ENCODE measurements around the gene HPD.

The HPD gene

GRCh38 chr12:121837680-121838079 is 21.0 kb downstream of the HPD start:
- in situ Hi-C loops (cut with HindIII; ENCODE audit: low pct_ligation_motif_present, low pct_unique_long_range_greater_than_20kb, low sequenced_read_pairs), result no loop called here
- no peak for DNase-seq

DNA sequence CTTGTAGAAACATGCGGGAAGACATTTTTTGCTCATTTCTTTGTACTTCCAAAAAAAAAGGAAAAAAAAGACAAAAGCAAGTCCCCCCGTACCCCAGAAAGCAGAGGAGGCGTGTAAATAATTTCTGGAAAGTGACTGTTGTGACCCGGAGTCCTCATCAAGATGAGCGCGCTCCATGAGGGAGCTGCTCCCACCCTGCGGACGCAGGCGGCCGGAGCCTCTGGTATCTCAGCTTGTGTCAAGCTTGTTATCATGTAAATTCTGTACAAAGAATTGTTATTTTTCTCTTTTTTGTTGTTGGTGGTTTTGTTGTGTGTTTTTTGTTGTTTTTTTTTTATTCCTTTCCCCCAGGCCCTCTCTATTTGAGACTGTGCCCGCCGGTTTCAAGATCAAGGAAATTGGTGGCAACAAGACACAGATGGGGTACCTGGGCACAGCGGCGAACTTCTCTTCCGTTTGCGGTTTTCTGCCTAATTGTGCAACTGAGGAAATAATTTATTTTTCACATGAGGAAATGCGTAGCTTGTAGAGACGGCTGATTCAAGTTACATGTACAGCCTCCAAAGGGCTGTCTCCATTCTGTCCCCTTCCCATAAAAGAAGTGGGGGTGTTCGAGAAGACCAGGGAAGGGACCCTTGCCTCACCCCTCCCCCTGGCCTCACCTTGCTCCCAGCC is 27.0 kb downstream of the HPD start:
- in situ Hi-C loops (cut with HindIII; ENCODE audit: low pct_ligation_motif_present, low pct_unique_long_range_greater_than_20kb, low sequenced_read_pairs), result no loop called here
- DNase-seq, result no peak

GRCh38 chr12:121830588-121831265 is 27.9 kb downstream of the HPD start:
- in situ Hi-C loops (cut with HindIII; ENCODE audit: low pct_ligation_motif_present, low pct_unique_long_range_greater_than_20kb, low sequenced_read_pairs), result no loop called here
- DNase-seq, result no peak

- in situ Hi-C loops (cut with HindIII; ENCODE audit: low pct_ligation_motif_present, low pct_unique_long_range_greater_than_20kb, low sequenced_read_pairs), result no loop called here
- DNase-seq, result no peak
Observed at GRCh38 chr12:121830134-121830533, 28.5 kb downstream of the HPD start.

DNA sequence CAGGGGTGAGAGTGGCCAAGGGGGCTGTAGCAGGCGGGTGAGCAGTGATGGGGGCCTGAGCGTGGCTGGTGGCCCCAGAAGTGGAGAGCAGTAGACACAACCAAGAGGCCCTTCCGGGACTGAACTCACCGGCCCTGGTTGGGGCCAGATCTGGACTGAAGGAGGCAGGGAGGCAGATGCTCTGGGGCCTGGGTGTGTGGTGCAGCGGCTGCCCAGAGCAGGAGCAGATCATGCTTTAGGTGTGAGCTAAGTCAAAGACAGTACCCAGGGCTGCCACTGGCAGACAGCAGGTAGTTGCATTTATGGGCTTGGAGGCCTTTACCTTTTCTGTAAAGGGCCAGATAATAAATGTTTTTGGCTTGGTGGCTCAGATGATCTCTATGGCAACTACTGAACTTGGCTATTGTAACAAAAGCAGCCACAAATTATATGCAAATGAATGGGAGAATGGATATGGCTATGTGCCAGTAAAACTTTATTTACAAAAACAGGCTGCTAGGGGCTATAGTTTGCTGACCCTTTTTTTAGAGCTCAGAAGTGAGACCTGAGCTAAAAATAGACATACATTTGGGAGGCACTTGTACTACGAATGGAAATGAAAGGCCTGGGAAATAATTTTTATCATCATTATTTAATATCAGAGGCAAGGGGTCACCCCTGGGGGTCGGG is 29.3 kb downstream of the HPD start:
- DNase-seq, result no peak
- in situ Hi-C loops (cut with HindIII; ENCODE audit: low pct_ligation_motif_present, low pct_unique_long_range_greater_than_20kb, low sequenced_read_pairs), result no loop called here

DNA sequence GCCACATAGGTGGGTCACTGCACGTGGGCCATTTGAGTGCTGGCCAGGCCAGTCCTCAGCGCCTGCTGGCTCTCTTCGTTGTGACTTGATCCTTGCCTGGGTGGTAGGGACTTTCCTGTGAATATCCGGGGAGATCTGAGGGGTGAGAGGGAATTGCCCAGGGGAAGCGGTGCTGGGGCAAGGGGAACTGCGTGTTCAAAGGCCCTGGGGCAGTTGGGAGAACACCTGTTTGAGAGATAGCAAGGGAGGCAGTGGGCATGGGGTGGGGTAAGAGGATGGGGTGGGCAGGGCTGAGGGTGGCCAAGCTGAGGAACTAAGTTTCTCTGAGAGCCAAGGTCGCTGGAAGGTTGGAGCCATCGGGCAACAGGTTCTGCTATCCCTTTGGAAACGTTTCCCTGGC is 29.8 kb downstream of the HPD start:
- in situ Hi-C loops (cut with HindIII; ENCODE audit: low pct_ligation_motif_present, low pct_unique_long_range_greater_than_20kb, low sequenced_read_pairs), result no loop called here
- DNase-seq, result no peak

GRCh38 chr12:121828306-121828705 is 30.4 kb downstream of the HPD start:
- no peak for DNase-seq
- in situ Hi-C loops (cut with HindIII; ENCODE audit: low pct_ligation_motif_present, low pct_unique_long_range_greater_than_20kb, low sequenced_read_pairs), result no loop called here

GRCh38 chr12:121827351-121828099 is 31.1 kb downstream of the HPD start:
- no peak for DNase-seq
- in situ Hi-C loops (cut with HindIII; ENCODE audit: low pct_ligation_motif_present, low pct_unique_long_range_greater_than_20kb, low sequenced_read_pairs), result no loop called here

DNA sequence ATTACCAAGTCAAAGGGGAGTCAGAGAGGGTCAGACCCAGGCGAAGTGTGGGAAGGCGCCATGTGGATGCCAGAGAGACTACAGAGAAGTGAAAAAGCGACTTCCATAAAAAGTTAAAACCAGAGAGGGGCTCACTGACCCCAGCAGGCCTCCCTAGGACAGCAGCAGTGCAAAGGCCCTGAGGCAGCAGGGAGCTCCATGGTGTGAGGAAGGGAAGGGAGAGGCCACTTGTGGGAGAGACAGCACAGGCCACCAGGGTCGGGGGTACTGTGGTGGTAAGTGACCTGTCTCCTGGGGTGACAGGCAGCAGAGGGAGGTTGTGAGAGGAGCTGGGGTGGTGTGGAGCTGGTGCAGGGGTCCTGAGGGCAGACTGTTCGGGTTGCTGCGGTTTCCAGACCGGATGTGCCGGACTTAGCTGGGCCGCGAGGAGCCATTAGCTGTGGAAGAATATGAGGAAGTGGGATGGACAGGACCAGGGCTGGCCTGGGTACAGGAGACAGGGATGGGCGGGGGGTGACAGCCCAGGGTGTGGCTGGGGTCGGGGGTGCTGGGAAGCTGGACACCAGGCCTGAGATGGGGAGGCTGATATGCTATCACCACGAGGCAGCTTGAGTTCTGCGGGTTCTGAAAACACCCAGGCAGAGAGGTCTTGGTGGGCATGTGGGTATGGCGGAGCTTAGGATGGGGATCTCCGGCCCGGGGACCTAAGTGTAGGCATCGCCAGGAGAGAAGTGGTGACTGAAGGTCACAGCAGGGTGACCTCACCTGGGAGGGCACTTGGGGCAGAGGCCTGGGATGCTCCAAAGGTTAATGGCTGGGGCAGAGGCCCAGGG is 32.1 kb downstream of the HPD start:
- no peak for DNase-seq
- in situ Hi-C loops (cut with HindIII; ENCODE audit: low pct_ligation_motif_present, low pct_unique_long_range_greater_than_20kb, low sequenced_read_pairs), result no loop called here

DNA sequence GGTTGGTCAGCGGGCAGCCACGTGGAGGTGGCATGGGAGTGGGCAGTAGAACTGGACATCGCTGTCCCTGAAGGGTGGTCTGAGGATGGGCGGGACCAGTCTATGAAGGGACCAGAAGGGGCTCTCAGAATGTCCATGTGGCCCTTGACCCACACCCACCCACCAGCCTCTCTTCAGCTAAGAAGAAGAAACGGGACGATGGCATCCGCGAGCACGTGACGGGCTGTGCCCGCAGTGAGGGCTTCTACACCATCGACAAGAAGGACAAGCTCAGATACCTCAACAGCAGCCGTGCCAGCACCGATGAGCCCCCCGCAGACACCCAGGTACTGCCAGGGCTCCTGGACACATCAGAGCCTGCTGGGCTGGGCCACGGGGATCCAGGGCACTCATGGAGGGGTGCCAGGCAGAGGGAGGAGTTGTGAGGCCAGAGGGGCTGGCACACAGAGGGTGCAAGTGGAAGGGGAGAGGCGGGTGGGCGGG is 33.6 kb downstream of the HPD start:
- in situ Hi-C loops (cut with HindIII; ENCODE audit: low pct_ligation_motif_present, low pct_unique_long_range_greater_than_20kb, low sequenced_read_pairs), result no loop called here
- no peak for DNase-seq

- DNase-seq, result no peak
- in situ Hi-C loops (cut with HindIII; ENCODE audit: low pct_ligation_motif_present, low pct_unique_long_range_greater_than_20kb, low sequenced_read_pairs), result no loop called here
Observed at GRCh38 chr12:121823727-121824115, 34.9 kb downstream of the HPD start.

- in situ Hi-C loops (cut with HindIII; ENCODE audit: low pct_ligation_motif_present, low pct_unique_long_range_greater_than_20kb, low sequenced_read_pairs), result no loop called here
- DNase-seq, result no peak
Observed at GRCh38 chr12:121823101-121823726, 35.4 kb downstream of the HPD start.

DNA sequence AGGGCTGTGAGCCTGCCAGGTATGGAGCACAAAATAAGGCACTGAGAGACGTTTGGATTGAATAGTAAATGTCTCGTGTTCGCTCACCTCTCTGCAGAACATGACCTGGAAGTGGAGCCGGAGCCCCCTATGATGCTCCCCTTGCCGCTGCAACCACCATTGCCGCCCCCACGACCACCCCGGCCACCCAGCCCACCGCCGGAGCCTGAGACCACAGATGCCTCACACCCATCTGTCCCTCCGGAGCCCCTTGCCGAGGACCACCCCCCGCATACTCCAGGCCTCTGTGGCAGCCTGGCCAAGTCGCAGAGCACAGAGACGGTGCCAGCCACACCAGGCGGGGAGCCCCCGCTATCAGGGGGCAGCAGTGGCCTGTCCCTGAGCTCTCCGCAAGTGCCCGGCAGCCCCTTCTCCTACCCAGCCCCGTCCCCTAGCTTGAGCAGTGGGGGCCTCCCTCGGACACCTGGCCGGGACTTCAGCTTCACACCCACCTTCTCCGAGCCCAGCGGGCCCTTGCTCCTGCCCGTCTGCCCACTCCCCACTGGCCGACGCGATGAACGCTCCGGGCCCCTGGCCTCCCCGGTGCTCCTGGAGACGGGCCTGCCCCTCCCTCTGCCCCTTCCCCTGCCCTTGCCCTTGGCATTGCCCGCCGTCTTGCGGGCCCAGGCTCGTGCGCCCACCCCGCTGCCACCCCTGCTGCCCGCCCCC is 36.1 kb downstream of the HPD start:
- no peak for DNase-seq
- in situ Hi-C loops (cut with HindIII; ENCODE audit: low pct_ligation_motif_present, low pct_unique_long_range_greater_than_20kb, low sequenced_read_pairs), result no loop called here

DNA sequence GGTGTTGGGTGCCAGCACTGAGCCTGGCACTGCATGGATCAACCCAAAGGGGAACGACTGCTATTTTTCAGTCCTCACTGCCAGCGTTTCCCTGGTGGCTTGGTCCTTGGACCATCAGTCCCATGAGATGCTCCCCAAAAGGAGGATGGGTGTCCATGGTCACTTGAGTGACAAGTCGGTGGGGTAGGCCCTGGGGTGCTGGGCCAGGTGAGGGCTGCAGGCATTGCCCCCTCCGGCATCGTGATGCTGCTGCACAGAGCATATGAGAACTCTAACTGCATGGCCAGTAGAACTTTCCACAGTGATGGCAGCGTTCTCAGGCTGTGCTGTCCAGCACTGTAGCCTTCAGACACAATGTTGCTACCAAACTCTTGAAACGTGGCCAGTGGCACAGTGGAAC is 38.6 kb downstream of the HPD start:
- in situ Hi-C loops (cut with HindIII; ENCODE audit: low pct_ligation_motif_present, low pct_unique_long_range_greater_than_20kb, low sequenced_read_pairs), result no loop called here
- DNase-seq, result no peak

DNA sequence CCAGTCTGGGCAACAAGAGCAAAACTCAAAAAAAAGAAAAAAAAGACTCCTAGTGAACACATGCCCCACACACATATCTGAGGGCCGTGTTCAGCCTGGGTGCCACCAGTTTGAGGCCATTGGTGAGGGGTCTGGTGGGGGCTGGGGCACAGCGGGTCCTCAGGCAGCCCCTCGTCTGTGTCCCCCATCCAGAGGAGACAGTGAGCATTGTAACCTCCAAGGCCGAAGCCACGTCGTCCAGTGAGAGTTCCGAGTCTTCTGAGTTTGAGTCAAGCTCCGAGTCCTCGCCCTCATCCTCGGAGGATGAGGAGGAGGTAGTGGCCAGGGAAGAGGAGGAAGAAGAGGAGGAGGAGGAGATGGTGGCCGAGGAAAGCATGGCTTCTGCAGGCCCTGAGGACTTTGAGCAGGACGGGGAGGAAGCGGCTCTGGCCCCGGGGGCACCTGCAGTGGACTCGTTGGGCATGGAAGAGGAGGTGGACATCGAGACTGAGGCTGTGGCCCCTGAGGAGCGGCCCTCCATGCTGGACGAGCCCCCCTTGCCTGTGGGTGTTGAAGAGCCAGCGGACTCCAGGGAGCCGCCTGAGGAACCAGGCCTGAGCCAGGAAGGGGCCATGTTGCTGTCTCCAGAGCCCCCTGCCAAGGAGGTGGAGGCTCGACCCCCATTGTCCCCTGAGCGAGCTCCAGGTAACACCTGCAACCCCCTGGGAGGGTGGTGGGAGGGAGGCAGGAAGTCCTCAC is 39.3 kb downstream of the HPD start:
- no peak for DNase-seq
- in situ Hi-C loops (cut with HindIII; ENCODE audit: low pct_ligation_motif_present, low pct_unique_long_range_greater_than_20kb, low sequenced_read_pairs), result no loop called here

- no peak for DNase-seq
- in situ Hi-C loops (cut with HindIII; ENCODE audit: low pct_ligation_motif_present, low pct_unique_long_range_greater_than_20kb, low sequenced_read_pairs), result no loop called here
Observed at GRCh38 chr12:121817648-121818043, 41.0 kb downstream of the HPD start.
